Measurements from ENCODE around the gene RHBDF2.

The RHBDF2 gene

DNA sequence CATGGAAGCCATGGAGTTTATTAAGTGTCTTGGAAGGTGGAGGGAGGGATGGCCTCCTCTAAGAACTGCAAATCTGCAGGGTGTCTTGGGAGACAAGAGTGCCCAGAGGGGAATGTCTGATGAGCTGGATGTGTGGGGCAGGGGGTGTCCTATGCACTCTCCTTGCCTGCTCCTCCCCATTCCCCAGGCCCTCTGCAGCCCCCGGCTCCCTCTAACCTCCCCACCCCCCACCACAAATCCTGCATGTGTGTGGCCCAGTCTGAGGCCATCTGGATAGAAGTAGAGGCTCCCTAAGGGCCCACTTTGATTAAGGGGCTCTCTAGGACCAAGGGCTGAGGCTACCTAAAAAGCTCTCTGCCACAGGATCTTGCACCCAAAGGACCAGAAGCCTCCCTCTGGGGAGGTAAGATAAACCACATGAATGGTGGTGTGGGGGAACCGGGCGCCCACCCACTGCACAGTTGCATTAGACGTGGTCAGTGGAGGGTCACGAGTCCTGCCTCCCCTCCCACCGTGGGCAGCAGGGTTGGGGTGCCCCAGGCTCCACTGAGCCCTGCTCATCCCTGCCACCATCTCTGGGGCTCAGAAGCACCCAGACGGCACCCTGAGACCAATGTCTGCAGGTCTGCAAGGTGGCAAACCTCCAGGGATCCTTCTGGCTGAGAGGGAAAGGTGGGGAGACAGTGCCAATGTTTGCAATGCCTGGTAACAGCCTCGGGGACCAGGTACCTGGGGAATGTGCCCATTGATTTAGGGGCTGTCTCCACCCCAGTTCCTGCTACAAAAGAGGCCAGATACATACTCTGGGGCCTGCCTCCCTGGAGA lies 33.2 kb downstream of the RHBDF2 start:
- Histone ChIP-seq H3K9me3 (ENCODE audit: control insufficient read depth in 2 of 2, low read length in 2 of 2) (no peaks in the 10 kb centered on the region), H3K27me3 (ENCODE audit: control insufficient read depth in 1 of 2, insufficient read depth in 2 of 2, low read length in 2 of 2) (no peaks in the 10 kb centered on the region), H3K4me1 (ENCODE audit: control insufficient read depth, insufficient read depth, low read length) (no peaks in the 10 kb centered on the region), H3K9ac (ENCODE audit: low read length in 2 of 2) (no peak overlapping the region), H3K4me3 (ENCODE audit: low read length in 2 of 2) (no peak overlapping the region), H3K27ac (ENCODE audit: low read length) (no peak overlapping the region), H3K36me3 (ENCODE audit: control insufficient read depth in 2 of 2, insufficient read depth in 2 of 2, low read length in 2 of 2) (peaks cover 0 to 3% of the 10 kb centered on the region in 2 donors)

DNA sequence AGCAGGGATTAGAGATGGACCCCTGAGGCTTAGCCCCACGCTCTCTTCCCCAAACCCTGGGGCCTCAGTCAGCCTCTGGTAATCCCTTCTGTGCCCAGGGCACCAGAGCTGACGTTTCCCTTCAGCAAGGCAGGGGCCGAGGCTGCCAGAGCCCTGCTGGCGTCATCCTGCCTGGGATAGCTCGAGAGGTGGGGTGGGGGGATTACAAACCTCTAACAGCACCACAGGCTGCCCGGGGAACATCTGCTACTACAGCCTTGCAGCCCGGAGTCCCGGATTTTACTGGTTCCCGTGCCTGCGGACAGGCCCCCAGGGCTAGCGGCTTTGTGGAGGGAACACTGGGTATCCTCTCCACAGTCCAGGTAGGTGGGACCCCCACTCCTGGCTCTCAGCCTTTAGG lies 33.9 kb downstream of the RHBDF2 start, which contains the start of gene AANAT:
Gene AANAT (plus strand): TSS at position 238 of the 400 bp plus-strand sequence. CDS start 1,144 bp downstream, outside the sequence.
- H3K27ac ChIP-seq (ENCODE audit: low read length): no peak within 1 kb of the TSS
- no peak within 1 kb of the TSS for H3K4me3 ChIP-seq (ENCODE audit: low read length in 2 of 2)
- H3K27me3 ChIP-seq (ENCODE audit: control insufficient read depth in 1 of 2, insufficient read depth in 2 of 2, low read length in 2 of 2): no peaks in the 10 kb centered on the region
- no peaks in the 10 kb centered on the region for H3K9me3 ChIP-seq (ENCODE audit: control insufficient read depth in 2 of 2, low read length in 2 of 2)
- no peaks in the 10 kb centered on the region for H3K4me1 ChIP-seq (ENCODE audit: control insufficient read depth, insufficient read depth, low read length)
- no peak within 1 kb of the TSS for H3K9ac ChIP-seq (ENCODE audit: low read length in 2 of 2)
- H3K36me3 ChIP-seq (ENCODE audit: control insufficient read depth in 2 of 2, insufficient read depth in 2 of 2, low read length in 2 of 2): peaks cover 0 to 3% of the 10 kb centered on the region in 2 donors

- no peaks in the 10 kb centered on the region for H3K27me3 ChIP-seq (ENCODE audit: control insufficient read depth in 1 of 2, insufficient read depth in 2 of 2, low read length in 2 of 2)
- H3K4me3 ChIP-seq (ENCODE audit: low read length in 2 of 2): no peak overlapping the region
- no peaks in the 10 kb centered on the region for H3K36me3 ChIP-seq (ENCODE audit: control insufficient read depth in 2 of 2, insufficient read depth in 2 of 2, low read length in 2 of 2)
- H3K9ac ChIP-seq (ENCODE audit: low read length in 2 of 2): no peak overlapping the region
- no peaks in the 10 kb centered on the region for H3K9me3 ChIP-seq (ENCODE audit: control insufficient read depth in 2 of 2, low read length in 2 of 2)
- H3K4me1 ChIP-seq (ENCODE audit: control insufficient read depth, insufficient read depth, low read length): no peaks in the 10 kb centered on the region
- H3K27ac ChIP-seq (ENCODE audit: low read length): no peak overlapping the region
Measured at GRCh38 chr17:76466775-76467130, 34.5 kb downstream of the RHBDF2 start.

GRCh38 chr17:76462556-76463290 lies 38.5 kb downstream of the RHBDF2 start:
- Histone ChIP-seq H3K9me3 (ENCODE audit: control insufficient read depth in 2 of 2, low read length in 2 of 2) (no peaks in the 10 kb centered on the region), H3K27ac (ENCODE audit: low read length) (no peak overlapping the region), H3K36me3 (ENCODE audit: control insufficient read depth in 2 of 2, insufficient read depth in 2 of 2, low read length in 2 of 2) (no peaks in the 10 kb centered on the region), H3K27me3 (ENCODE audit: control insufficient read depth in 1 of 2, insufficient read depth in 2 of 2, low read length in 2 of 2) (peaks cover 0 to 2% of the 10 kb centered on the region in 2 donors), H3K4me3 (ENCODE audit: low read length in 2 of 2) (no peak overlapping the region), H3K4me1 (ENCODE audit: control insufficient read depth, insufficient read depth, low read length) (no peaks in the 10 kb centered on the region), H3K9ac (ENCODE audit: low read length in 2 of 2) (no peak overlapping the region)

GRCh38 chr17:76461765-76462555 lies 39.3 kb downstream of the RHBDF2 start:
- no peak overlapping the region for H3K4me3 ChIP-seq (ENCODE audit: low read length in 2 of 2)
- no peaks in the 10 kb centered on the region for H3K36me3 ChIP-seq (ENCODE audit: control insufficient read depth in 2 of 2, insufficient read depth in 2 of 2, low read length in 2 of 2)
- H3K9ac ChIP-seq (ENCODE audit: low read length in 2 of 2): no peak overlapping the region

DNA sequence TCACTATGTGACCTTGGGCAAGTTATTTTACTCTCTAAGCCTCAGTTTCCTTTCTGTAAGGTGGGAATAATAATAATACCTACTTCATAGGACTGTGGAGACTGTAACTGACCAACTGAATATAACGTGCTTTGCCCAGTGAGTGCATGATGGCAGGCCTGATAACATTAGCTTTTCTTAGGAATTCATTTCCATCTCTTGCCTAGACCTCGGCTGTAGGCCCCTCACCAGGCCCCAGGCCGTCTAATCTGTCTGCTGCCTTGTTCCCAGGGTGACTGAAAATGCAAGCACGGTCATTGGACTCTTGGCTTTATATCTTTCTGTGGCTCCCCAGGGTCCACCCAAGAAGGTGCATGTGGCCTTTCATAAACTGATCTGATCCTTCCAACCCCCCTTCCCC lies 41.5 kb downstream of the RHBDF2 start:
- Histone ChIP-seq H3K36me3 (ENCODE audit: control insufficient read depth in 2 of 2, insufficient read depth in 2 of 2, low read length in 2 of 2) (no peaks in the 10 kb centered on the region), H3K27ac (ENCODE audit: low read length) (no peak overlapping the region), H3K9me3 (ENCODE audit: control insufficient read depth in 2 of 2, low read length in 2 of 2) (no peaks in the 10 kb centered on the region), H3K4me3 (ENCODE audit: low read length in 2 of 2) (no peak overlapping the region), H3K27me3 (ENCODE audit: control insufficient read depth in 1 of 2, insufficient read depth in 2 of 2, low read length in 2 of 2) (peaks cover 0 to 2% of the 10 kb centered on the region in 2 donors), H3K4me1 (ENCODE audit: control insufficient read depth, insufficient read depth, low read length) (no peaks in the 10 kb centered on the region), H3K9ac (ENCODE audit: low read length in 2 of 2) (no peak overlapping the region)

More at GRCh38 chr17:76461765-76462555, 39.3 kb downstream of the RHBDF2 start:
- H3K27ac ChIP-seq (ENCODE audit: low read length): no peak overlapping the region
- peaks cover 0 to 2% of the 10 kb centered on the region in 2 donors for H3K27me3 ChIP-seq (ENCODE audit: control insufficient read depth in 1 of 2, insufficient read depth in 2 of 2, low read length in 2 of 2)
- no peaks in the 10 kb centered on the region for H3K9me3 ChIP-seq (ENCODE audit: control insufficient read depth in 2 of 2, low read length in 2 of 2)
- no peaks in the 10 kb centered on the region for H3K4me1 ChIP-seq (ENCODE audit: control insufficient read depth, insufficient read depth, low read length)

DNA sequence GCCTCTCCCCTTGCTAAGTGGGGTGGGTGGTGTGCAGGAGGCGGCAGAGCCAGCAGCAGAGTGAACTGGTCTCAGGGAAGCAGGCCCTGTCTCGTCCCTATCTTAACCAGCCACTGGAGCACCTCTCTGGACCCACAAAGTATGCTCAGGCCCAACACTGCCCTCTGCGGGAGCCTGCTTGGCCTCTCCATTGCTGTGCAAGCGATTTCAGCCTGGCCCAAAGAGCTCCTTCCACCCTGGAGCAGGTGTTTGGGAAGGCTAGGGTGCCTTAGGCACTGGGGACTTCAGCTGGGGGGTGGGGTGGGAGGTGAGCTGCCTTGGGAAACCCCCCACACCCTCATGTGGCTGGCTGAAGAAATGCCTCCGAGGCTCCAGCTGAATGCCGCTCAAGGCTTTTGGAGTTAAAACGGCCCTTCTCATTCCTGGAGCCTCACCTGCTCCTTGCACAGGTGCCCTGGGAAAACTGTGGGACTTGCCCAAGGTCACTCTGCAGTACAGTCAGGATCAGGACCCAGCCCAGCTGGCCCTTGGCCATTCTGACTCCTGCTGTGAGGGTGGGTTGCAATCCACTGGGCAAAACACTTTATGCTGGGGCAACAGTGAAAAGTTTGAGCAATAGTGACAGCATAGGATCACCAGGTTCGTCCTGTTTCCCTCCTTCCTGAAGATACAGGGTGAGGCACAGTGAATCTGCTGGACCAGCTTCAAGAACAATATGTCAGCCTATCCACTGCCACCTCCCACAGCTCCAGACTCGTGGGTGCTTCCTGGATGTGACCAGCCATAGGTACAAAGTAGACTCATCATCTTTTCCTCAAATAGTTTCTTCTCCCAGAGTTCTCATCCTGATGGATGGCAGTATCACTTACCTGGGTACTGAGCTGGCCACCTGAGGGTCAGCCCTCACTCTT lies 42.4 kb downstream of the RHBDF2 start:
- Histone ChIP-seq H3K36me3 (ENCODE audit: control insufficient read depth in 2 of 2, insufficient read depth in 2 of 2, low read length in 2 of 2) (no peaks in the 10 kb centered on the region), H3K27me3 (ENCODE audit: control insufficient read depth in 1 of 2, insufficient read depth in 2 of 2, low read length in 2 of 2) (peaks cover 0 to 2% of the 10 kb centered on the region in 2 donors), H3K4me3 (ENCODE audit: low read length in 2 of 2) (no peak overlapping the region), H3K27ac (ENCODE audit: low read length) (no peak overlapping the region), H3K4me1 (ENCODE audit: control insufficient read depth, insufficient read depth, low read length) (no peaks in the 10 kb centered on the region), H3K9me3 (ENCODE audit: control insufficient read depth in 2 of 2, low read length in 2 of 2) (no peaks in the 10 kb centered on the region), H3K9ac (ENCODE audit: low read length in 2 of 2) (no peak overlapping the region)

DNA sequence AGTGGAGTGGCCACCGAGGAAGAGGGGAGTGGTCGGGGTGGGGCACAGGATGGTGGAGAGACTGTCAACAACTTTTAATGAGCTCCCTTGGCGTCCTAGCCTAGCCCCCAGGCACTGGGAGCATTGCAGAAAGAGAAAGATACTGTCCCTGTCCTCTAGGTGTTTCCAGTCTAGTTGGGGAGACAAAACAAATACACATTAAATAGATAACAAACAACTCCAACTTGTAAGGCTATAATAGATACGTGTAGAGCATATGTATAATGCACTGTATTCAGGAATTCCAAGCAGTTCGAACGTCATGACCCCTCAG lies 47.8 kb downstream of the RHBDF2 start:
- peak overlapping the region in 1 of 2 donors; percentile 29 for H3K4me3 ChIP-seq (ENCODE audit: low read length in 2 of 2)
- no peaks in the 10 kb centered on the region for H3K27me3 ChIP-seq (ENCODE audit: control insufficient read depth in 1 of 2, insufficient read depth in 2 of 2, low read length in 2 of 2)
- H3K4me1 ChIP-seq (ENCODE audit: control insufficient read depth, insufficient read depth, low read length): peaks cover 12% of the 10 kb centered on the region
- no peak overlapping the region for H3K9ac ChIP-seq (ENCODE audit: low read length in 2 of 2)
- H3K27ac ChIP-seq (ENCODE audit: low read length): no peak overlapping the region
- H3K36me3 ChIP-seq (ENCODE audit: control insufficient read depth in 2 of 2, insufficient read depth in 2 of 2, low read length in 2 of 2): no peaks in the 10 kb centered on the region
- no peaks in the 10 kb centered on the region for H3K9me3 ChIP-seq (ENCODE audit: control insufficient read depth in 2 of 2, low read length in 2 of 2)

DNA sequence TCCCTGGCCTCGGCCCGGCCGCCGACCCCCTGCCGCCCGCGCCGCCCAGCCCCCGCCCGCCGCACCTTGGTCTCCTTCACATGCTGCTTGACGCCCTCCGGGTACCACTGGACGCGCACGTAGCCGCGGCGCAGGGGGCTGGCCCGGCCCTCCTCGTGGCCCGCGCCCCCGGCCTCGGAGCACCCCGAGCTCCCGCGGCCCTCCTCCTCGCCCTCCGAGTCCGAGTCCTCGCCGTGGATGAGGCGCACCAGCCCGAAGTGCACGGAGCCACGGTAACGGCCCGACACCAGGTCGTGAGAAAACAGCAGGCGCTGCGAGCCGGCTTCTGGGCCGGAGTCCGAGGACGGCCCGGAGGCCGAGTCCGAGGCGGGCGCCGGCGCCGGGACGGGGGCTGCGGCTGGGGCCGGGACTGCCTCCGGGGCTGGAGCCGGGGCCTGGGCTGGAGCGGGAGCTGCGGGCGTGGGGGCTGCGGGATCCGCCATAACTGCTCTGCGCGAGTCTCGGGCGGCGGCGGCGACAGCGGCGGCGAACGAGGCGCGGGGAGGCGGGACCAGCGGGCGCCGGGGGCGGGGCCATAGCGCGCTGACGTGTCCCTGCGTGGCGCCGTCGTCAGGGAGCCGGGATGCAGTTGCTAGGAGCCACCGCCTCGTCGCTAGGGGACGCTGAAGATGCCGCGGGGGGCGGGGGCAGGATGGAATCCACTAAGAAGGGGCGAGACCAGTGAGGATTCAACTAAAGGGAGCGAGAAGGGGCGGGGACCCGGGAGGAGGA lies 48.4 kb downstream of the RHBDF2 start, which contains the start of gene UBE2O:
Gene UBE2O (minus strand): TSS at position 493 of the 771 bp plus-strand sequence. CDS start 11 bp downstream, at position 482.
- Histone ChIP-seq H3K27me3 (ENCODE audit: control insufficient read depth in 1 of 2, insufficient read depth in 2 of 2, low read length in 2 of 2) (no peaks in the 10 kb centered on the region), H3K4me1 (ENCODE audit: control insufficient read depth, insufficient read depth, low read length) (peaks cover 16% of the 10 kb centered on the region), H3K9ac (ENCODE audit: low read length in 2 of 2) (peak within 1 kb of the TSS; percentile 47 to 54), H3K9me3 (ENCODE audit: control insufficient read depth in 2 of 2, low read length in 2 of 2) (no peaks in the 10 kb centered on the region), H3K36me3 (ENCODE audit: control insufficient read depth in 2 of 2, insufficient read depth in 2 of 2, low read length in 2 of 2) (no peaks in the 10 kb centered on the region), H3K27ac (ENCODE audit: low read length) (no peak within 1 kb of the TSS), H3K4me3 (ENCODE audit: low read length in 2 of 2) (peak within 1 kb of the TSS; percentile 58 to 75)
